Stimulated activated CD4-positive, alpha-beta T cell treated with anti-CD3 and anti-CD28 coated beads, Interleukin-1b, Interleukin-23, amount 100 ng/mL, for 24 hours (primary cell): ENCODE data around the gene NDUFC2.
"Not testable (repeated sequence)": the region's sequence is repeated elsewhere in the genome, so short reads cannot be mapped to it uniquely, and the experiment has no call there.

Experiments used
- DNase-seq, 4 experiments: peaks; one replicate each; pipeline ENCODE4 v3.0.0-alpha.2; 2020; ENCODE audit warnings: low read depth in 4 of 4, low spot score in 1 of 4

Gene NDUFC2

GRCh38 chr11:78080084-78080817, 589 bp upstream of the NDUFC2 start:
- DNase-seq = no peak

- no peak for DNase-seq
Measured at GRCh38 chr11:78078218-78079167, 1.2 kb downstream of the NDUFC2 start.

- not testable (repeated sequence) for DNase-seq
Measured at GRCh38 chr11:78077592-78077991, 2.1 kb downstream of the NDUFC2 start.

- no peak for DNase-seq
Measured at GRCh38 chr11:78076733-78077403, 2.8 kb downstream of the NDUFC2 start.

- no peak for DNase-seq
Measured at GRCh38 chr11:78074756-78075155, 4.9 kb downstream of the NDUFC2 start.

- DNase-seq = no peak
Measured at GRCh38 chr11:78072455-78072854, 7.2 kb downstream of the NDUFC2 start.

- no peak for DNase-seq
Measured at GRCh38 chr11:78071717-78072116, 7.9 kb downstream of the NDUFC2 start.

- no peak for DNase-seq
Measured at GRCh38 chr11:78070621-78071020, 9.0 kb downstream of the NDUFC2 start.

- DNase-seq = no peak
Measured at GRCh38 chr11:78069465-78069864, 10.2 kb downstream of the NDUFC2 start.

- DNase-seq = no peak
Measured at GRCh38 chr11:78067704-78068103, 12.0 kb downstream of the NDUFC2 start.

- no peak for DNase-seq
Measured at GRCh38 chr11:78066471-78066870, 13.2 kb downstream of the NDUFC2 start.

- DNase-seq = no peak
Measured at GRCh38 chr11:78065203-78065602, 14.5 kb downstream of the NDUFC2 start.

GRCh38 chr11:78063440-78064181, 16.1 kb downstream of the NDUFC2 start, which contains the start of gene THRSP:
Gene THRSP (plus strand): TSS chr11:78063861. CDS start chr11:78063882, 21 bp downstream.
- no peak for DNase-seq

GRCh38 chr11:78062671-78063070, 17.0 kb downstream of the NDUFC2 start:
- no peak for DNase-seq

GRCh38 chr11:78061921-78062311, 17.7 kb downstream of the NDUFC2 start:
- DNase-seq = no peak

- DNase-seq = no peak
Measured at GRCh38 chr11:78061088-78061920, 18.4 kb downstream of the NDUFC2 start.

- DNase-seq = no peak
Measured at GRCh38 chr11:78060533-78060932, 19.1 kb downstream of the NDUFC2 start.

- DNase-seq = not testable (repeated sequence)
Measured at GRCh38 chr11:78059749-78060328, 19.8 kb downstream of the NDUFC2 start.

GRCh38 chr11:78057462-78058055, 22.1 kb downstream of the NDUFC2 start:
- DNase-seq = no peak
